ENCODE data around the gene CC2D2B. TPM values are rescaled to one million over a fixed set of nuclear protein-coding genes. Genes with fewer than 3 reads are reported as not detected.

The CC2D2B gene, protein sequence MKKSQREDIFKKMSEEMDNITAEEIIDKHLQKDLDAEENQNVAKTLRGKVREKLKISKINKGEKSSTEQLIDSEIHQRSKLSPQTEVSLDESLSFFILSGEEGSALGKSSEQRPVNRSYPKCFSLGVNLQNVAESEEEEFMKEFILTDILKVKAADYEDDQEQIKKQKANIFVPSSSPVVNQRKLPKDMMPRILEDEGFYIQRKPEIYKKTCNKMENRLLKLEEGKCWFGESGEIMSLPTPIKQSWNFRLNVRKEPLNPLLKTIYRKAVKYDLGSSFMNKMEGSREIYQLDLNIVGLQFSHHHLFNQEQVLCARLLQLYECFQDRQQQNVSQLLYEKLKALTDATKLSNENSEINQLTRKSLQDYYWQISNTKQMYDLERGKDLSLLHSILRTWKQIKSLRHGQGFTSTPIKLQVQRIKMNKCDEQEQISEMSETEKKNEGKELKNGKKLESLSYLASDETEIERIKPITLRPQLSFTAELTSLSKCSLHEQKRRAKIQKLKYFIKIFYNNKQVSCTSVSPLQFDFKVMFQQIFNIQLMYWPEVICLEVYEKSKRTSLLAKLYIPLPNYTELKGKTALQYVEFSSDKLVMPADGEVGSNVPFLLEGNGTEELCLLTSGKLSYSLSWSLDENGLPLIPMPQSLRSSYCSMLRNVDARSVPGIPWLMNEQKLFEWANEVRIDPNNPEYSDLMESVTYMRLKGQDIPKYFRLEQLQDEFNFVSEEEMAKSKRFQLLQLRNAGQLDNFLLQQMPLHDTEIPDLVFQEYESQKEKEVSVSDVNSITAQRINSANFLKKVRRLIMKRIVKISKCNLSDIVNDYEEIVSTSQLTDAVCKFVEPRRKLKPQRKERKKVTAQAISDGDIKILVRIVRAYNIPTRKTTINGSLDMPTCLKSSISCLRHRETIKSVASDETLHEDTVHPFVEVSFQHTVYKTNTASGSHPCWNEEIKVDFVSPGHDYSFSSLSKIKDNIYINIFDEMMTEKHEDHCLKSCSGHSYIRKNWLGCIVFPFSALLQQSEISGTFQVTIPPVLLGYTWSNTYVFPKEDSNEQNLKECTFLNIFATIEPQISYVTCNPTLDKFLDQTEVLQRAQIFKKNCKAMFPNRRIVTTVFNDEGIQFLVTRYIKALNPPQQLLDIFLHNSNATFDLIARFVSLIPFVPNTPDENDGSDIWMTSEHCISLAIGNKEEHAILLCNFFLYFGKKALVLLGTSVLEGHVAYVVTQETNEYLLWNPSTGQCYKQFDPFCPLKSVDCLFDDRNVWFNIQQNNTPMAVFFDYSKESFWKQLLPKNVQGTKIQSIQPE (N-terminal part only)
- total RNA-seq (10 to 100 TPM; 11.8 to 12.2 TPM), polyA plus RNA-seq (1 to 10 TPM in 1 of 2 donors, under 1 TPM in 1; 0.13 to 2.5 TPM)
- long read RNA-seq, donor 1, partial matches to known transcripts: 0 of 9 reads
- long read RNA-seq, donor 1, other reads (novel, unspliced or antisense): 9 of 9 reads
- long read RNA-seq, donor 2, partial matches to known transcripts: 1 of 9 reads
- long read RNA-seq, donor 2, other reads (novel, unspliced or antisense): 8 of 9 reads

DNA sequence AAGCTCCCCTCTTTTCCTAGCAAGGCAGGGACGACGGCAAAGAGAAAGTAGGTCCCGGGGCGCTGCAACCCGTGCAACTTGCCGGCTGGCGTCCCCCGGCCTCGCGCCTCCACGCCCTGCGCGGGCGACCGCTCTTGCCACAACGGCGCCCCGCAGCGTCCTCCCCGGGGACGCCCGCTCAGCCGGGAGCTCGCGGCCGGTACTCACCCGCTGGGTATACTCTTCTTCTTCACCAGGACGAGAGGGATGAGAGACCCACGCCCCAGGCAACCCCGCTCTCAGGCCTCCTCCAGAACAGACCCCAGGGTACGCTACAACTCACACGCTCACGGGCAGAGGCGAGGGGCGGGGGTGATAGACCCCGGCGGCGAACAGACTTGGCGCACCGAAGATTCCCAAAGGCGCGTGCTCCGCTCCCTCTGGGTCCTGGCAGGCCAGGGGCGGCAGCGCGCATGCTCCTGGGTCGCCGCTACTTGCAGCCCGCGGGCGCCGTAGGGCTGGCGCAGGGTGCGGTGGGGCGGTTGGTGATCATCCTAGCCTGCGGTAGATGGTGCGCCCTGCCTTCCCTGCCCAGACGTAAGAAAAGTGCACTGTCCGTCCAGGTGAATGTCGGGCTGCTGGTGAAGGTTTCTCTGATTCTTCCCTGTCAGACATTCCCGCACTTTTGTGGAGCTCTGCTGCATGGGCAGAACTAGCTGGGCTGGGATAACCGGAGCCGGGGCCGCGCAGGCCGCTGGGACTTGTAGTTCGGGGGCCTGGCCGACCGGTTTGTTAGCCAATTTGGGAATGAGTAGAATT lies at the start of gene CC2D2B:
CC2D2B (plus strand) TSS at position 520 of the 798 bp plus-strand sequence. CDS start 3,349 bp downstream, outside the sequence.
- DNase-seq: peak; percentile 90 to 95
- no peaks in the 10 kb centered on the region for H3K27me3 ChIP-seq (ENCODE audit: control insufficient read depth in 1 of 2, insufficient read depth in 2 of 2, low read length in 1 of 2)
- peaks cover 0 to 3% of the 10 kb centered on the region in 2 donors for H3K4me1 ChIP-seq (ENCODE audit: control insufficient read depth in 1 of 2, insufficient read depth in 2 of 2, low read length in 2 of 2)
- peak within 1 kb of the TSS; percentile 34 to 87 for H3K27ac ChIP-seq (ENCODE audit: low read depth in 1 of 2, low read length in 2 of 2)
- peak within 1 kb of the TSS; percentile 53 to 65 for H3K4me3 ChIP-seq (ENCODE audit: low read length in 2 of 2)
- H3K36me3 ChIP-seq (ENCODE audit: control insufficient read depth in 1 of 2, insufficient read depth in 2 of 2, low read length in 1 of 2): no peaks in the 10 kb centered on the region
- H3K9me3 ChIP-seq (ENCODE audit: control insufficient read depth, low read length): no peaks in the 10 kb centered on the region
- WGBS, 2 donors: 0% methylated on average over 57 to 69 of the region's 69 CpGs
- intact Hi-C loops (cut with DNase I): no loop called here
- peak; percentile 95 for ATAC-seq (ENCODE audit: low FRiP score)

GRCh38 chr10:95860166-95860940 lies 47.4 kb upstream of the CC2D2B start:
- Histone ChIP-seq H3K27me3 (ENCODE audit: control insufficient read depth in 1 of 2, insufficient read depth in 2 of 2, low read length in 1 of 2) (no peaks in the 10 kb centered on the region), H3K9me3 (ENCODE audit: control insufficient read depth, low read length) (no peaks in the 10 kb centered on the region), H3K4me1 (ENCODE audit: control insufficient read depth in 1 of 2, insufficient read depth in 2 of 2, low read length in 2 of 2) (no peaks in the 10 kb centered on the region), H3K27ac (ENCODE audit: low read depth in 1 of 2, low read length in 2 of 2) (no peak overlapping the region), H3K4me3 (ENCODE audit: low read length in 2 of 2) (no peak overlapping the region), H3K36me3 (ENCODE audit: control insufficient read depth in 1 of 2, insufficient read depth in 2 of 2, low read length in 1 of 2) (peaks cover 0 to 2% of the 10 kb centered on the region in 2 donors)
- intact Hi-C loops (cut with DNase I): no loop called here
- DNase-seq: no peak
- no peak for ATAC-seq (ENCODE audit: low FRiP score)
- WGBS, 2 donors: 86 to 91% methylated on average over 3 of the region's 3 CpGs

- H3K4me1 ChIP-seq (ENCODE audit: control insufficient read depth in 1 of 2, insufficient read depth in 2 of 2, low read length in 2 of 2): no peaks in the 10 kb centered on the region
- no peak for ATAC-seq (ENCODE audit: low FRiP score)
- peaks cover 0 to 2% of the 10 kb centered on the region in 2 donors for H3K36me3 ChIP-seq (ENCODE audit: control insufficient read depth in 1 of 2, insufficient read depth in 2 of 2, low read length in 1 of 2)
- no peak overlapping the region for H3K4me3 ChIP-seq (ENCODE audit: low read length in 2 of 2)
- H3K27ac ChIP-seq (ENCODE audit: low read depth in 1 of 2, low read length in 2 of 2): no peak overlapping the region
- 93 to 97% methylated on average over 2 of the region's 2 CpGs for WGBS, 2 donors
- H3K27me3 ChIP-seq (ENCODE audit: control insufficient read depth in 1 of 2, insufficient read depth in 2 of 2, low read length in 1 of 2): no peaks in the 10 kb centered on the region
- DNase-seq: no peak
- no peaks in the 10 kb centered on the region for H3K9me3 ChIP-seq (ENCODE audit: control insufficient read depth, low read length)
- intact Hi-C loops (cut with DNase I): no loop called here
Measured at GRCh38 chr10:95861386-95861785, 46.4 kb upstream of the CC2D2B start.

- H3K4me3 ChIP-seq (ENCODE audit: low read length in 2 of 2): no peak overlapping the region
- H3K9me3 ChIP-seq (ENCODE audit: control insufficient read depth, low read length): no peaks in the 10 kb centered on the region
- intact Hi-C loops (cut with DNase I): loop anchor here (1.0 to 2.0 kb wide), 2 partner anchors 170 to 171 kb away; no protein-coding TSS in a partner anchor
- no peaks in the 10 kb centered on the region for H3K4me1 ChIP-seq (ENCODE audit: control insufficient read depth in 1 of 2, insufficient read depth in 2 of 2, low read length in 2 of 2)
- H3K27me3 ChIP-seq (ENCODE audit: control insufficient read depth in 1 of 2, insufficient read depth in 2 of 2, low read length in 1 of 2): no peaks in the 10 kb centered on the region
- no peak overlapping the region for H3K27ac ChIP-seq (ENCODE audit: low read depth in 1 of 2, low read length in 2 of 2)
- peaks cover 0 to 7% of the 10 kb centered on the region in 2 donors for H3K36me3 ChIP-seq (ENCODE audit: control insufficient read depth in 1 of 2, insufficient read depth in 2 of 2, low read length in 1 of 2)
- WGBS, 2 donors: 24% methylated on average over 7 of the region's 7 CpGs
- ATAC-seq (ENCODE audit: low FRiP score) (peak; percentile 86), DNase-seq (no peak)
Measured at GRCh38 chr10:95864906-95865813, 42.6 kb upstream of the CC2D2B start.

- H3K4me3 ChIP-seq (ENCODE audit: low read length in 2 of 2): no peak overlapping the region
- no peaks in the 10 kb centered on the region for H3K9me3 ChIP-seq (ENCODE audit: control insufficient read depth, low read length)
- DNase-seq (no peak), ATAC-seq (ENCODE audit: low FRiP score) (no peak)
- peaks cover 0 to 5% of the 10 kb centered on the region in 2 donors for H3K36me3 ChIP-seq (ENCODE audit: control insufficient read depth in 1 of 2, insufficient read depth in 2 of 2, low read length in 1 of 2)
- intact Hi-C loops (cut with DNase I): loop anchor here (1.0 to 2.0 kb wide), 2 partner anchors 171 to 172 kb away; no protein-coding TSS in a partner anchor
- no peaks in the 10 kb centered on the region for H3K27me3 ChIP-seq (ENCODE audit: control insufficient read depth in 1 of 2, insufficient read depth in 2 of 2, low read length in 1 of 2)
- H3K4me1 ChIP-seq (ENCODE audit: control insufficient read depth in 1 of 2, insufficient read depth in 2 of 2, low read length in 2 of 2): no peaks in the 10 kb centered on the region
- WGBS, 2 donors: 73 to 76% methylated on average over 6 of the region's 6 CpGs
- H3K27ac ChIP-seq (ENCODE audit: low read depth in 1 of 2, low read length in 2 of 2): no peak overlapping the region
Measured at GRCh38 chr10:95865814-95866466, 41.8 kb upstream of the CC2D2B start.

GRCh38 chr10:95866467-95866842 lies 41.3 kb upstream of the CC2D2B start:
- Histone ChIP-seq H3K4me1 (ENCODE audit: control insufficient read depth in 1 of 2, insufficient read depth in 2 of 2, low read length in 2 of 2) (no peaks in the 10 kb centered on the region), H3K4me3 (ENCODE audit: low read length in 2 of 2) (no peak overlapping the region), H3K36me3 (ENCODE audit: control insufficient read depth in 1 of 2, insufficient read depth in 2 of 2, low read length in 1 of 2) (peaks cover 0 to 5% of the 10 kb centered on the region in 2 donors), H3K27me3 (ENCODE audit: control insufficient read depth in 1 of 2, insufficient read depth in 2 of 2, low read length in 1 of 2) (no peaks in the 10 kb centered on the region), H3K9me3 (ENCODE audit: control insufficient read depth, low read length) (no peaks in the 10 kb centered on the region), H3K27ac (ENCODE audit: low read depth in 1 of 2, low read length in 2 of 2) (no peak overlapping the region)
- intact Hi-C loops (cut with DNase I): no loop called here
- 70 to 78% methylated on average over 2 of the region's 2 CpGs for WGBS, 2 donors
- ATAC-seq (ENCODE audit: low FRiP score) (no peak), DNase-seq (no peak)
